Loucy (cell line): Measurements from ENCODE around the gene ANP32E.

Experiments used
- H2AFZ ChIP-seq: fragments of 200-600 bp; sonication (generic); 2 replicates; pipeline ENCODE4 v1.6.0; 2016; ENCODE audit warnings: antibody characterized with exemption, mild to moderate bottlenecking, low read length, moderate library complexity
- H3F3A ChIP-seq: fragments of 200-600 bp; 2 replicates; pipeline ENCODE4 v1.6.0; 2016; ENCODE audit warnings: antibody characterized with exemption, low read depth, mild to moderate bottlenecking
- H3K27me3 ChIP-seq: fragments of 200-600 bp; sonication (generic); 2 replicates; pipeline ENCODE4 v1.6.1; 2014; ENCODE audit warnings: low read length, mild to moderate bottlenecking; ENCODE audit not compliant: insufficient read depth, poor library complexity, severe bottlenecking
- H3K36me3 ChIP-seq: fragments of 200-600 bp; sonication (generic); 2 replicates; pipeline ENCODE4 v1.6.1; 2016; ENCODE audit warnings: low read length; ENCODE audit not compliant: insufficient read depth
- H3K4me1 ChIP-seq: fragments of 200-600 bp; sonication (generic); 2 replicates; pipeline ENCODE4 v1.5.1; 2014; ENCODE audit warnings: low read length, mild to moderate bottlenecking; ENCODE audit not compliant: insufficient read depth, poor library complexity, severe bottlenecking
- H3K4me2 ChIP-seq: fragments of 200-600 bp; sonication (generic); 2 replicates; pipeline ENCODE4 v1.6.0; 2014; ENCODE audit warnings: antibody characterized with exemption, low read length, low read depth, mild to moderate bottlenecking; ENCODE audit not compliant: poor library complexity, severe bottlenecking
- H3K4me3 ChIP-seq: fragments of 200-600 bp; sonication (generic); 2 replicates; pipeline ENCODE4 v1.5.1; 2014; ENCODE audit warnings: low read length, mild to moderate bottlenecking, mixed read lengths; ENCODE audit not compliant: poor library complexity, severe bottlenecking
- H3K79me2 ChIP-seq: fragments of 200-600 bp; sonication (generic); 2 replicates; pipeline ENCODE4 v1.6.1; 2014; ENCODE audit warnings: low read length; ENCODE audit not compliant: insufficient read depth
- H3K9ac ChIP-seq: fragments of 200-600 bp; sonication (generic); 2 replicates; pipeline ENCODE4 v1.6.0; 2014; ENCODE audit warnings: mild to moderate bottlenecking, low read depth, low read length, moderate library complexity; ENCODE audit not compliant: poor library complexity, severe bottlenecking
- H3K9me2 ChIP-seq: fragments of 200-600 bp; sonication (generic); replicated peaks from 2 replicates; pipeline ENCODE4 v1.6.1; 2016; ENCODE audit warnings: low read depth, low read length, mixed read lengths
- H3K9me3 ChIP-seq: fragments of 200-600 bp; sonication (generic); 2 replicates; pipeline ENCODE4 v1.6.1; 2014; ENCODE audit warnings: mild to moderate bottlenecking, antibody characterized with exemption, low read length, low read depth; ENCODE audit not compliant: insufficient read depth
- H4K20me1 ChIP-seq: fragments of 200-600 bp; sonication (generic); 2 replicates; pipeline ENCODE4 v1.6.0; 2014; ENCODE audit warnings: antibody characterized with exemption, low read length, mild to moderate bottlenecking; ENCODE audit not compliant: insufficient read depth, poor library complexity, severe bottlenecking
- EZH2phosphoT487 ChIP-seq: fragments of 200-600 bp; IDR thresholded peaks from 2 replicates; pipeline ENCODE4 v1.6.1; 2018; ENCODE audit warnings: antibody characterized with exemption, mild to moderate bottlenecking, moderate library complexity, borderline replicate concordance
- TF ChIP-seq, protein P1 (sequence below): fragments of 200-600 bp; sonication (generic); conservative IDR thresholded peaks from 2 replicates; pipeline ENCODE4 v1.5.1; 2014; ENCODE audit warnings: mild to moderate bottlenecking, antibody characterized with exemption, low read length

Gene ANP32E

DNA sequence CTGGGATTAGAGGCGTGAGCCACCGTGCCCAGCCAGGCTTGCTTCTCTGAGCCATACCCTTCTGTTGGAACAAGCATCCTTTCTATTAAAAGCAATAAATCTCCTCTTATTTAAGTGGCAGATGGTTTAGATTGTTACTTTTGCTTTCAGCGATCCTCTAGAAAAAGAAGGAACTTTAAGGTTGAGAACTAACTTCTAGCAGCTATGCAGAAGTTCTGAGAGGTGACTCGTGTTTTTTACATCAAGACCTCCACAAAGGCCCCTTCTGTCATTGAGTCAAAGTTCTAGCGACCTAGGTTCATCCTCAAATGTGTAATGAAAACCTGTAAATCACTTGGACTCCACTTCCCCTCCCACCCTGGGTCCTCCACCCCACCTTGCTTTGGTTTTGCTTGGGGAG lies 55.4 kb downstream of the ANP32E start:
- no peaks in the 10 kb centered on the region for H3K79me2 ChIP-seq
- no peaks in the 10 kb centered on the region for H3K36me3 ChIP-seq

DNA sequence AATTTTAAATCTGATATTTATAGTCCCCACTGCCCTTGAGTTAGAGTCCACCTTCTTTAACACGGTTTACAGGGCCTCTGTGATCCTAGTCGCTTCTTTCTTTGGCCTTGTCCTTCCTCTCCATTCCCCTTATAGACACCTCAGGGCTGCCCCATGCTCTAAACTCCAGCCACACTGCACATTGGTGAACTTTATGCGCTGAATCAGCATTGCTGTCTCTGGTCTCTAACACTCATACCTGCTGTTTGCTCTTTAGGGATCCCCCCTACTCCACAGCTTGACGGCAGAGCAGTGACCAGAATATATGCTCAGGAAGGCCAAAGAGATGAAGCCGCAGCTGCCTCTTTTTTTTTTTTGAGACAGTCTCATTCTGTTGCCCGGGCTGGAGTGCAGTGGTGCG lies 56.0 kb downstream of the ANP32E start:
- no peaks in the 10 kb centered on the region for H3K9me2 ChIP-seq
- no peaks in the 10 kb centered on the region for H3K36me3 ChIP-seq
- no peaks in the 10 kb centered on the region for H3K9me3 ChIP-seq
- no peak overlapping the region for H3K4me2 ChIP-seq
- H2AFZ ChIP-seq, result no peak overlapping the region
- no peaks in the 10 kb centered on the region for H3K4me1 ChIP-seq
- TF ChIP-seq, protein P1, sequence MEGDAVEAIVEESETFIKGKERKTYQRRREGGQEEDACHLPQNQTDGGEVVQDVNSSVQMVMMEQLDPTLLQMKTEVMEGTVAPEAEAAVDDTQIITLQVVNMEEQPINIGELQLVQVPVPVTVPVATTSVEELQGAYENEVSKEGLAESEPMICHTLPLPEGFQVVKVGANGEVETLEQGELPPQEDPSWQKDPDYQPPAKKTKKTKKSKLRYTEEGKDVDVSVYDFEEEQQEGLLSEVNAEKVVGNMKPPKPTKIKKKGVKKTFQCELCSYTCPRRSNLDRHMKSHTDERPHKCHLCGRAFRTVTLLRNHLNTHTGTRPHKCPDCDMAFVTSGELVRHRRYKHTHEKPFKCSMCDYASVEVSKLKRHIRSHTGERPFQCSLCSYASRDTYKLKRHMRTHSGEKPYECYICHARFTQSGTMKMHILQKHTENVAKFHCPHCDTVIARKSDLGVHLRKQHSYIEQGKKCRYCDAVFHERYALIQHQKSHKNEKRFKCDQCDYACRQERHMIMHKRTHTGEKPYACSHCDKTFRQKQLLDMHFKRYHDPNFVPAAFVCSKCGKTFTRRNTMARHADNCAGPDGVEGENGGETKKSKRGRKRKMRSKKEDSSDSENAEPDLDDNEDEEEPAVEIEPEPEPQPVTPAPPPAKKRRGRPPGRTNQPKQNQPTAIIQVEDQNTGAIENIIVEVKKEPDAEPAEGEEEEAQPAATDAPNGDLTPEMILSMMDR, result no peak
- no peak for TF ChIP-seq EZH2phosphoT487
- H3K27me3 ChIP-seq, result no peaks in the 10 kb centered on the region
- no peaks in the 10 kb centered on the region for H4K20me1 ChIP-seq
- no peak overlapping the region for H3K9ac ChIP-seq
- H3K4me3 ChIP-seq, result no peak overlapping the region
- no peaks in the 10 kb centered on the region for H3F3A ChIP-seq
- no peaks in the 10 kb centered on the region for H3K79me2 ChIP-seq

More for the DNA sequence above, 55.4 kb downstream of the ANP32E start:
- H3K9me2 ChIP-seq, result no peaks in the 10 kb centered on the region
- no peak overlapping the region for H3K4me3 ChIP-seq
- no peaks in the 10 kb centered on the region for H3F3A ChIP-seq
- no peak overlapping the region for H3K4me2 ChIP-seq
- H3K4me1 ChIP-seq, result no peaks in the 10 kb centered on the region
- H3K9ac ChIP-seq, result no peak overlapping the region
- no peak overlapping the region for H2AFZ ChIP-seq
- H4K20me1 ChIP-seq, result no peaks in the 10 kb centered on the region
- H3K9me3 ChIP-seq, result no peaks in the 10 kb centered on the region
- no peaks in the 10 kb centered on the region for H3K27me3 ChIP-seq
- TF ChIP-seq, protein P1, result no peak
- TF ChIP-seq EZH2phosphoT487, result no peak

DNA sequence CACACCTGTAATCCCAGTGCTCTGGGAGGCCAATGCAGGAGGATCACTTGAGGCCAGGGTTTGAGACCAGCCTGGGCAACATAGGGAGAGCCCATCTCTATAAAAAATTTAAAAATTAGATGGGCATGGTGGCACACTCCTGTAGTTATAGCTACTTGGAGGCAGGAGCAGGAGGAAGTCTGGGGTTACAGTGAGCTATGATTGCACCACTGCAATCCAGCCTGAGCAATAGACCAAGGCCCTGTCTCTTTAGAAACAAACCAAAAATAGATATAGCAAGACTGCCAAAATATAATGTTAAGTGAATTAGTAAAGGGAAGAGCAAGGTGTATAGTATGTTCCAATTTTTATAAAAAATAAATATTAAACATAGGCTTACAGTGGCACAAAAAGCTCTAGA lies 57.4 kb downstream of the ANP32E start:
- no peaks in the 10 kb centered on the region for H3K9me2 ChIP-seq
- H3K4me2 ChIP-seq, result no peak overlapping the region
- no peaks in the 10 kb centered on the region for H3K4me1 ChIP-seq
- H3K36me3 ChIP-seq, result no peaks in the 10 kb centered on the region
- TF ChIP-seq, protein P1, result no peak
- H3K79me2 ChIP-seq, result no peaks in the 10 kb centered on the region
- H2AFZ ChIP-seq, result no peak overlapping the region
- no peak overlapping the region for H3K9ac ChIP-seq
- H3K9me3 ChIP-seq, result no peaks in the 10 kb centered on the region
- no peaks in the 10 kb centered on the region for H3K27me3 ChIP-seq
- no peaks in the 10 kb centered on the region for H4K20me1 ChIP-seq
- H3F3A ChIP-seq, result no peaks in the 10 kb centered on the region
- H3K4me3 ChIP-seq, result no peak overlapping the region
